ENCODE data around the gene TEX261. TPM values are rescaled to one million over a fixed set of nuclear protein-coding genes. Genes with fewer than 3 reads are reported as not detected.
"Not testable (repeated sequence)": the region's sequence is repeated elsewhere in the genome, so short reads cannot be mapped to it uniquely, and the experiment has no call there.

The TEX261 gene
- total RNA-seq, 1 donor from 2014 or later, result 133 TPM

- peak; percentile 77 to 97 (median 95) for TF ChIP-seq CTCF (IDR thresholded peaks at IDR 0.05)
- Histone ChIP-seq H3K9me3 (no peaks in the 10 kb centered on the region), H3K27ac (no peak overlapping the region), H3K4me1 (no peaks in the 10 kb centered on the region), H3K4me3 (peak overlapping the region in 1 of 2 donors; percentile 43), H3K27me3 (no peaks in the 10 kb centered on the region), H3K36me3 (no peaks in the 10 kb centered on the region)
- peak in 1 of 2 donors; percentile 86 for DNase-seq (ENCODE audit: low spot score in 2 of 2)
- intact Hi-C loops (cut with DNase I), result loop anchor here (1.0 to 5.0 kb wide), 2 partner anchors 36 to 129 kb away; no protein-coding TSS in a partner anchor
These were observed 6.3 kb upstream of the TEX261 start for GRCh38 chr2:71000780-71001591.

- DNase-seq (ENCODE audit: low spot score in 2 of 2), result peak in 1 of 2 donors; percentile 41
- H3K27ac ChIP-seq, H3K36me3 ChIP-seq, H3K27me3 ChIP-seq, H3K9me3 ChIP-seq, H3K4me1 ChIP-seq, H3K4me3 ChIP-seq: not testable (repeated sequence)
- intact Hi-C loops (cut with DNase I), result loop anchor here (5.0 to 10.0 kb wide), 2 partner anchors 128 to 705 kb away; partner anchors contain the start of gene SNRPG
These were observed 5.3 kb upstream of the TEX261 start for GRCh38 chr2:70999931-71000330.

GRCh38 chr2:70999362-70999761 lies 4.7 kb upstream of the TEX261 start:
- H3K27me3 ChIP-seq, result no peaks in the 10 kb centered on the region

GRCh38 chr2:70998885-70999284 lies 4.2 kb upstream of the TEX261 start:
- peak in 1 of 2 donors; percentile 30 for DNase-seq (ENCODE audit: low spot score in 2 of 2)
- H3K4me3 ChIP-seq, H3K4me1 ChIP-seq, H3K36me3 ChIP-seq, H3K27me3 ChIP-seq, H3K27ac ChIP-seq, H3K9me3 ChIP-seq: not testable (repeated sequence)
- intact Hi-C loops (cut with DNase I), result loop anchor here (10.0 kb wide), 1 partner anchor 704 kb away; the partner anchor contains the start of gene SNRPG

More at GRCh38 chr2:70999362-70999761, 4.7 kb upstream of the TEX261 start:
- Histone ChIP-seq H3K36me3 (no peaks in the 10 kb centered on the region), H3K4me3 (no peak overlapping the region), H3K9me3 (no peaks in the 10 kb centered on the region), H3K27ac (no peak overlapping the region), H3K4me1 (peaks cover 0 to 3% of the 10 kb centered on the region in 2 donors)
- intact Hi-C loops (cut with DNase I), result loop anchor here (10.0 kb wide), 1 partner anchor 705 kb away; the partner anchor contains the start of gene SNRPG
- DNase-seq (ENCODE audit: low spot score in 2 of 2), result peak in 1 of 2 donors; percentile 48
- TF ChIP-seq CTCF (IDR thresholded peaks at IDR 0.05), result no peak

GRCh38 chr2:70995426-70995729 lies 705 bp upstream of the TEX261 start:
- Histone ChIP-seq H3K27ac (no peak overlapping the region), H3K4me1 (peaks cover 2 to 17% of the 10 kb centered on the region in 2 donors), H3K36me3 (peaks cover 5 to 17% of the 10 kb centered on the region in 2 donors), H3K27me3 (no peaks in the 10 kb centered on the region), H3K4me3 (peak overlapping the region; percentile 84 to 95), H3K9me3 (no peaks in the 10 kb centered on the region)
- TF ChIP-seq CTCF (IDR thresholded peaks at IDR 0.05), result peak in 2 of 3 experiments; percentile 6 to 32
- intact Hi-C loops (cut with DNase I), result loop anchor here (2.0 to 10.0 kb wide), 3 partner anchors 73 to 701 kb away; partner anchors contain the start of genes MCEE, MPHOSPH10, NAGK and SNRPG
- DNase-seq (ENCODE audit: low spot score in 2 of 2), result peak in 1 of 2 donors; percentile 70

GRCh38 chr2:70994009-70994698 lies 519 bp downstream of the TEX261 start:
- peaks cover 16 to 25% of the 10 kb centered on the region in 2 donors for H3K36me3 ChIP-seq
- H3K9me3 ChIP-seq, result no peaks in the 10 kb centered on the region
- peaks cover 2 to 17% of the 10 kb centered on the region in 2 donors for H3K4me1 ChIP-seq
- intact Hi-C loops (cut with DNase I), result loop anchor here (1.0 to 10.0 kb wide), 4 partner anchors 17 to 699 kb away; partner anchors contain the start of genes MCEE, MPHOSPH10, NAGK and SNRPG
- no peaks in the 10 kb centered on the region for H3K27me3 ChIP-seq
- no peak for TF ChIP-seq CTCF (IDR thresholded peaks at IDR 0.05)
- DNase-seq (ENCODE audit: low spot score in 2 of 2), result peak in 1 of 2 donors; percentile 67
- H3K4me3 ChIP-seq, result peak overlapping the region; percentile 84 to 95
- H3K27ac ChIP-seq, result peak overlapping the region; percentile 84 to 92
